H9 (cell line): ENCODE data around the gene EXOC5. TPM values are rescaled to one million over a fixed set of nuclear protein-coding genes. Genes with fewer than 3 reads are reported as not detected.

Source experiments
- DNase-seq: peaks from one replicate; pipeline ENCODE4 v3.0.0-alpha.2; 2017
- H2AFZ ChIP-seq: one replicate; pipeline ENCODE4 v1.6.1; 2013; ENCODE audit warnings: mild to moderate bottlenecking, low read length, control low read depth, moderate library complexity
- H2AK5ac ChIP-seq: 2 replicates; pipeline ENCODE4 v1.6.1; 2013; ENCODE audit warnings: low read length, control low read depth, mixed read lengths; ENCODE audit not compliant: insufficient read length
- H2BK120ac ChIP-seq: one replicate; pipeline ENCODE4 v1.6.1; 2013; ENCODE audit warnings: low read depth, mild to moderate bottlenecking, low read length, control low read depth, inconsistent platforms; ENCODE audit not compliant: poor library complexity, severe bottlenecking
- H2BK12ac ChIP-seq: 2 replicates; pipeline ENCODE4 v1.6.1; 2013; ENCODE audit warnings: low read length, control low read depth, mixed read lengths, low read depth; ENCODE audit not compliant: insufficient read length
- H2BK15ac ChIP-seq: 2 replicates; pipeline ENCODE4 v1.6.1; 2013; ENCODE audit warnings: low read depth, low read length, control low read depth
- H2BK20ac ChIP-seq: one replicate; pipeline ENCODE4 v1.6.1; 2013; ENCODE audit warnings: low read depth, mild to moderate bottlenecking, low read length, control low read depth, inconsistent platforms; ENCODE audit not compliant: poor library complexity, severe bottlenecking
- H2BK5ac ChIP-seq: 2 replicates; pipeline ENCODE4 v1.6.1; 2013; ENCODE audit warnings: low read length, control low read depth, mixed read lengths; ENCODE audit not compliant: insufficient read length
- H3K14ac ChIP-seq: 2 replicates; pipeline ENCODE4 v1.6.1; 2013; ENCODE audit warnings: low read length, control low read depth; ENCODE audit not compliant: insufficient read depth
- H3K18ac ChIP-seq: 2 replicates; pipeline ENCODE4 v1.6.1; 2013; ENCODE audit warnings: low read depth, mild to moderate bottlenecking, mixed read lengths, low read length, control low read depth; ENCODE audit not compliant: insufficient read length
- H3K23ac ChIP-seq: 2 replicates; pipeline ENCODE4 v1.6.1; 2013; ENCODE audit warnings: low read length, control low read depth, mixed read lengths, low read depth; ENCODE audit not compliant: insufficient read length
- H3K23me2 ChIP-seq: 2 replicates; pipeline ENCODE4 v1.6.1; 2013; ENCODE audit warnings: low read depth, mild to moderate bottlenecking, mixed read lengths, low read length, control low read depth; ENCODE audit not compliant: insufficient read length, poor library complexity, severe bottlenecking
- H3K27ac ChIP-seq: 2 replicates; pipeline ENCODE4 v1.5.1; 2013; ENCODE audit warnings: low read length, control low read depth, mixed read lengths, low read depth; ENCODE audit not compliant: insufficient read length
- H3K27me3 ChIP-seq: 2 replicates; pipeline ENCODE4 v1.6.1; 2013; ENCODE audit warnings: low read length, control low read depth, inconsistent platforms; ENCODE audit not compliant: insufficient read depth
- H3K4ac ChIP-seq: 2 replicates; pipeline ENCODE4 v1.6.1; 2013; ENCODE audit warnings: low read depth, mild to moderate bottlenecking, control low read depth, inconsistent platforms, low read length, moderate library complexity
- H3K4me1 ChIP-seq: 2 replicates; pipeline ENCODE4 v1.6.1; 2013; ENCODE audit warnings: low read length, control low read depth, inconsistent platforms; ENCODE audit not compliant: insufficient read depth
- H3K4me2 ChIP-seq: 2 replicates; pipeline ENCODE4 v1.6.1; 2013; ENCODE audit warnings: low read length, control low read depth, mixed read lengths; ENCODE audit not compliant: insufficient read length, insufficient read depth
- H3K56ac ChIP-seq: 2 replicates; pipeline ENCODE4 v1.6.1; 2013; ENCODE audit warnings: low read depth, mild to moderate bottlenecking, mixed read lengths, low read length, control low read depth; ENCODE audit not compliant: insufficient read length
- H3K79me1 ChIP-seq: 2 replicates; pipeline ENCODE4 v1.6.1; 2013; ENCODE audit warnings: low read depth, mild to moderate bottlenecking, moderate library complexity, low read length, control low read depth, inconsistent platforms; ENCODE audit not compliant: insufficient read depth, poor library complexity, severe bottlenecking
- H3K79me2 ChIP-seq: 2 replicates; pipeline ENCODE4 v1.6.1; 2013; ENCODE audit warnings: low read length, control low read depth, inconsistent platforms; ENCODE audit not compliant: insufficient read depth
- H3K9ac ChIP-seq: 2 replicates; pipeline ENCODE4 v1.6.1; 2013; ENCODE audit warnings: low read length, control low read depth, mixed read lengths; ENCODE audit not compliant: insufficient read length; ENCODE audit errors: extremely low read depth
- H3K9me3 ChIP-seq: one replicate; pipeline ENCODE4 v1.6.1; 2013; ENCODE audit warnings: low read depth, low read length, inconsistent platforms; ENCODE audit not compliant: control insufficient read depth
- H3T11ph ChIP-seq: one replicate; pipeline ENCODE4 v1.6.1; 2013; ENCODE audit warnings: mild to moderate bottlenecking, low read length, control low read depth, inconsistent platforms
- H4K20me1 ChIP-seq: one replicate; pipeline ENCODE4 v1.6.1; 2013; ENCODE audit not compliant: control insufficient read depth, insufficient read length, insufficient read depth
- H4K5ac ChIP-seq: 2 replicates; pipeline ENCODE4 v1.6.1; 2013; ENCODE audit warnings: low read depth, mild to moderate bottlenecking, mixed read lengths, low read length, control low read depth; ENCODE audit not compliant: insufficient read length
- H4K8ac ChIP-seq: replicated peaks from 2 replicates; pipeline ENCODE4 v1.6.1; 2013; ENCODE audit warnings: low read length, control low read depth, mixed read lengths, low read depth; ENCODE audit not compliant: insufficient read length
- H4K91ac ChIP-seq: 2 replicates; pipeline ENCODE4 v1.6.1; 2013; ENCODE audit warnings: low read depth, mild to moderate bottlenecking, moderate library complexity, mixed read lengths, low read length, control low read depth; ENCODE audit not compliant: insufficient read length
- H3K27ac Mint-ChIP-seq, 3 experiments: 2 replicates in 2 of 3; 3 replicates in 1 of 3; pipeline ENCODE4 v1.8.0; 2020 to 2021; ENCODE audit warnings: mixed read lengths in 3 of 3, mild to moderate bottlenecking in 1 of 3, moderate library complexity in 1 of 3
- H3K27me3 Mint-ChIP-seq: 2 replicates; pipeline ENCODE4 v1.8.0; 2021; ENCODE audit warnings: low read depth, mild to moderate bottlenecking, moderate library complexity, mixed read lengths
- H3K36me3 Mint-ChIP-seq, 3 experiments: 2 replicates in 2 of 3; 3 replicates in 1 of 3; pipeline ENCODE4 v1.8.0; 2020 to 2021; ENCODE audit warnings: low read depth in 3 of 3, mixed read lengths in 3 of 3; ENCODE audit not compliant: insufficient read depth in 1 of 3
- H3K4me1 Mint-ChIP-seq, 2 experiments: 2 replicates each; pipeline ENCODE4 v1.8.0; 2020; ENCODE audit warnings: mixed read lengths in 2 of 2
- H3K4me3 Mint-ChIP-seq, 2 experiments: 2 replicates in 1 of 2; 3 replicates in 1 of 2; pipeline ENCODE4 v1.8.0; 2020 to 2021; ENCODE audit warnings: mild to moderate bottlenecking in 2 of 2, mixed read lengths in 2 of 2, moderate library complexity in 1 of 2
- H3K9me3 Mint-ChIP-seq, 2 experiments: 2 replicates in 1 of 2; 3 replicates in 1 of 2; pipeline ENCODE4 v1.8.0; 2020; ENCODE audit warnings: mild to moderate bottlenecking in 2 of 2, mixed read lengths in 2 of 2, moderate library complexity in 1 of 2
- WGBS: extraction: QIAGEN DNeasy Blood & Tissue Kit; methylation state at CpG from one replicate; pipeline ENCODE4 v1.1.7; 2013; ENCODE audit warnings: missing lambda C conversion rate, low lambda C conversion rate, mixed read lengths; ENCODE audit not compliant: insufficient read length; ENCODE audit errors: extremely low coverage; 5-methylcytosine and 5-hydroxymethylcytosine counted together
- total RNA-seq: library from RNA; stranded (reverse); gene quantifications from 2 replicates; pipeline ENCODE4 v1.2.1, GENCODE V29; 2021
- TF ChIP-seq, protein P1 (sequence below): fragments of 200-600 bp; sonication (generic); conservative IDR thresholded peaks from 3 replicates; pipeline ENCODE4 v1.8.0; 2021; ENCODE audit warnings: antibody characterized with exemption, mild to moderate bottlenecking

The EXOC5 gene
- total RNA-seq, 1 experiment from 2014 or later, result 92.9 TPM

DNA sequence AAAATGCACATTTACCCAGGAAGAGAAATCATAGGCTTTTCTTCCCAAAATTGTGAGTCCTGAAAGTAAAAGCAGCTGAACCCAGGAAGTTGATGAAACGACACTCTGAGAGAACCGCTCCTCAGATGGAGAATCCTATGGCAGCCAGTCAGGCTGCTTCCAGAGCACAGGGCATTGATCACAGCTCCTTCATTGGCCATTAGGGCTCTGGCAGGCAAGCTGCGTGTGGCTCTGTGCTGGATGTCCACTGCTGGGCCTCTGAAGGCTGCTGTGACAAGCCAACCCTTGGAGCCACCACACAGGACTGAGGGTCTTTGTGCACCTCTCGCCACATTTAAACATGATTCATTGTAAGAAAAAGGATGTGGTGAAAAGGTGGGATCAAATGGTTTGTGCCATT is 89.4 kb downstream of the EXOC5 start:
- no peak overlapping the region for H3K4ac ChIP-seq
- H3K4me2 ChIP-seq, result no peak overlapping the region
- no peaks in the 10 kb centered on the region for H3K27me3 ChIP-seq
- H3K4me1 Mint-ChIP-seq, result peaks cover 2 to 7% of the 10 kb centered on the region in 2 experiments; a peak in 3 of 4 replicates
- no peak overlapping the region for H3K27ac ChIP-seq
- no peak overlapping the region for H2BK15ac ChIP-seq
- H4K8ac ChIP-seq, result no peak overlapping the region
- H4K20me1 ChIP-seq, result no peaks in the 10 kb centered on the region
- no peaks in the 10 kb centered on the region for H3K4me1 ChIP-seq
- H3K18ac ChIP-seq, result no peak overlapping the region
- H3T11ph ChIP-seq, result no peak overlapping the region
- no CpG with 5 or more reads among the region's 4 CpGs for WGBS
- no peak overlapping the region for H2AK5ac ChIP-seq
- H4K91ac ChIP-seq, result no peak overlapping the region
- H3K9me3 Mint-ChIP-seq, result no peaks in the 10 kb centered on the region
- no peak overlapping the region for H4K5ac ChIP-seq
- no peak overlapping the region for H2AFZ ChIP-seq
- TF ChIP-seq, protein P1, sequence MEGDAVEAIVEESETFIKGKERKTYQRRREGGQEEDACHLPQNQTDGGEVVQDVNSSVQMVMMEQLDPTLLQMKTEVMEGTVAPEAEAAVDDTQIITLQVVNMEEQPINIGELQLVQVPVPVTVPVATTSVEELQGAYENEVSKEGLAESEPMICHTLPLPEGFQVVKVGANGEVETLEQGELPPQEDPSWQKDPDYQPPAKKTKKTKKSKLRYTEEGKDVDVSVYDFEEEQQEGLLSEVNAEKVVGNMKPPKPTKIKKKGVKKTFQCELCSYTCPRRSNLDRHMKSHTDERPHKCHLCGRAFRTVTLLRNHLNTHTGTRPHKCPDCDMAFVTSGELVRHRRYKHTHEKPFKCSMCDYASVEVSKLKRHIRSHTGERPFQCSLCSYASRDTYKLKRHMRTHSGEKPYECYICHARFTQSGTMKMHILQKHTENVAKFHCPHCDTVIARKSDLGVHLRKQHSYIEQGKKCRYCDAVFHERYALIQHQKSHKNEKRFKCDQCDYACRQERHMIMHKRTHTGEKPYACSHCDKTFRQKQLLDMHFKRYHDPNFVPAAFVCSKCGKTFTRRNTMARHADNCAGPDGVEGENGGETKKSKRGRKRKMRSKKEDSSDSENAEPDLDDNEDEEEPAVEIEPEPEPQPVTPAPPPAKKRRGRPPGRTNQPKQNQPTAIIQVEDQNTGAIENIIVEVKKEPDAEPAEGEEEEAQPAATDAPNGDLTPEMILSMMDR, result no peak
- no peak overlapping the region for H3K27ac Mint-ChIP-seq
- no peaks in the 10 kb centered on the region for H3K9me3 ChIP-seq
- no peak overlapping the region for H3K4me3 Mint-ChIP-seq
- H3K79me1 ChIP-seq, result no peaks in the 10 kb centered on the region
- H2BK120ac ChIP-seq, result no peak overlapping the region
- peak; percentile 33 for DNase-seq
- H3K14ac ChIP-seq, result no peak overlapping the region
- H3K23ac ChIP-seq, result no peak overlapping the region
- H3K9ac ChIP-seq, result no peak overlapping the region
- H3K79me2 ChIP-seq, result no peaks in the 10 kb centered on the region
- H3K36me3 Mint-ChIP-seq, result no peaks in the 10 kb centered on the region
- H3K27me3 Mint-ChIP-seq, result no peaks in the 10 kb centered on the region
- H3K56ac ChIP-seq, result no peak overlapping the region
- no peaks in the 10 kb centered on the region for H3K23me2 ChIP-seq
- H2BK20ac ChIP-seq, result no peak overlapping the region
- no peak overlapping the region for H2BK12ac ChIP-seq
- H2BK5ac ChIP-seq, result no peak overlapping the region
